ENCODE measurements around the gene COX17. TPM values are rescaled to one million over a fixed set of nuclear protein-coding genes. Genes with fewer than 3 reads are reported as not detected.

The COX17 gene
- total RNA-seq, 2 experiments from 2014 or later, result 83.6 to 86.7 TPM

DNA sequence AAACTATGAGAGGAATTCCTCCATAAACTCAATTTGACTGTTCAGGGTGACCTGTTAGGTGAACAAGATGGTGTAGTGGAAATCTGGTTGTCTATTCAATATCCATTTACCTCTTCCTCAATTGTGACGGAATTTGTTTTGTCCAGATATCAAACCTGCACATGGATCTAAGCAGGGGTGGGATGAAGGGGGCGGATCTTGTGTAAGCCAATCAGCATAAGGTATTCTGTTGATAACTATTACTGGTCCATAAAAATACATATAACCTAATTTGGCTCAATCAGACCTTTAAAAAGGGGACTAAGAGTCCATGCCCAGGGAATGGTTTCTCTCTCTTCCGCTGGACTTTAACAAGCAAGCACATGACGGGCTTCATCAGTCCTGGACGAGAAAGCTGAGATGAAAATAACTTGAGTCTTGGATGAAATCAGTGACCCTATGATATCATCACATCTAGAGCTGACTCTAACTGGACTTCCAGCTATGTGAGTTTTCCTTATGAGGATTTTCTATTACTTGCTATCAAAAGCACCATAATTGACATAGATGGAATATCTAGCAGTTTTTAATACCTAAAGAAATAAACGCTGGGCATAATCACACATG is 11.1 kb downstream of the COX17 start:
- TF ChIP-seq, protein P1, sequence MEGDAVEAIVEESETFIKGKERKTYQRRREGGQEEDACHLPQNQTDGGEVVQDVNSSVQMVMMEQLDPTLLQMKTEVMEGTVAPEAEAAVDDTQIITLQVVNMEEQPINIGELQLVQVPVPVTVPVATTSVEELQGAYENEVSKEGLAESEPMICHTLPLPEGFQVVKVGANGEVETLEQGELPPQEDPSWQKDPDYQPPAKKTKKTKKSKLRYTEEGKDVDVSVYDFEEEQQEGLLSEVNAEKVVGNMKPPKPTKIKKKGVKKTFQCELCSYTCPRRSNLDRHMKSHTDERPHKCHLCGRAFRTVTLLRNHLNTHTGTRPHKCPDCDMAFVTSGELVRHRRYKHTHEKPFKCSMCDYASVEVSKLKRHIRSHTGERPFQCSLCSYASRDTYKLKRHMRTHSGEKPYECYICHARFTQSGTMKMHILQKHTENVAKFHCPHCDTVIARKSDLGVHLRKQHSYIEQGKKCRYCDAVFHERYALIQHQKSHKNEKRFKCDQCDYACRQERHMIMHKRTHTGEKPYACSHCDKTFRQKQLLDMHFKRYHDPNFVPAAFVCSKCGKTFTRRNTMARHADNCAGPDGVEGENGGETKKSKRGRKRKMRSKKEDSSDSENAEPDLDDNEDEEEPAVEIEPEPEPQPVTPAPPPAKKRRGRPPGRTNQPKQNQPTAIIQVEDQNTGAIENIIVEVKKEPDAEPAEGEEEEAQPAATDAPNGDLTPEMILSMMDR (IDR thresholded peaks at IDR 0.05), result no peak
- ChIA-PET CTCF (no interaction called here), POLR2A (interaction anchor here (2.6 kb wide), 1 partner anchor 11 kb away, joined by 10 read pairs; the partner anchor contains the start of gene COX17)
- H3K27me3 Mint-ChIP-seq, result no peaks in the 10 kb centered on the region
- DNase-seq (no peak), ATAC-seq (no peak)
- no peak overlapping the region for H3K4me3 Mint-ChIP-seq
- H3K36me3 Mint-ChIP-seq (ENCODE audit: low read depth), result peaks cover 22% of the 10 kb centered on the region
- peaks cover 16% of the 10 kb centered on the region for H3K4me1 Mint-ChIP-seq (ENCODE audit: low read depth)
- intact Hi-C loops (cut with micrococcal nuclease), result no loop called here
- no peak overlapping the region for H3K27ac Mint-ChIP-seq
- H3K9me3 Mint-ChIP-seq, result no peaks in the 10 kb centered on the region

DNA sequence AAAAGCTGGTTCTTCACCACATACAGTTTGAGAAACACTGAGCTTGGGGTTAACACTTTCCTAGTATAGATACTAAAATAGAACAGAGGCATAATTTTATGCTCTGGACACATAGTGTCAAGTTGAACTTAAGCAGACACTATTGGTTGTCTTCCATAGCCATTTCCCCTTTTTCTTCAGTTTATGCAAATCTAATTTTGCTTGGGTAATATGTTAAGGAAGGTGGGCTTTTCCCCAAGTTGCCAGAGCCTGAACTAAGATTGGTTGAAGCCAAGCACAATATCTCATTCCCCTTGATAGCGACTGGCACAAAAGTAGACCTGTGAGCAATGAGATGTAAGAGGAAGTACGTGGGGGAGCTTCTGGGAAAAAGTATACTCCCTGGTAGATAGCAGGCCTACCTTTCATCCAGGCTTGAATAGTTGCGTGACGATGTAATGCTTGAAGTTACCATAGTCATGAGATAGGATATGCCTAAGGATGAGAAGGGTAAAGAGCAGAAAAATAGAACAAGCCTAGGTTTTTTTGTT is 12.3 kb downstream of the COX17 start:
- Mint-ChIP-seq H3K27ac (peak overlapping the region; percentile 25), H3K4me3 (no peak overlapping the region), H3K4me1 (ENCODE audit: low read depth) (peaks cover 9% of the 10 kb centered on the region), H3K27me3 (no peaks in the 10 kb centered on the region), H3K36me3 (ENCODE audit: low read depth) (peaks cover 14% of the 10 kb centered on the region), H3K9me3 (no peaks in the 10 kb centered on the region)
- TF ChIP-seq, protein P1 (IDR thresholded peaks at IDR 0.05), result no peak
- no peak for ATAC-seq
- CTCF ChIA-PET, result interaction anchor here (1.1 to 1.4 kb wide), 2 partner anchors 11 to 64 kb away, joined by 3 to 6 read pairs; no protein-coding TSS in a partner anchor
- intact Hi-C loops (cut with micrococcal nuclease), result no loop called here
- DNase-seq, result no peak
- POLR2A ChIA-PET, result interaction anchor here (2.6 kb wide), 1 partner anchor 12 kb away, joined by 10 read pairs; the partner anchor contains the start of gene COX17

DNA sequence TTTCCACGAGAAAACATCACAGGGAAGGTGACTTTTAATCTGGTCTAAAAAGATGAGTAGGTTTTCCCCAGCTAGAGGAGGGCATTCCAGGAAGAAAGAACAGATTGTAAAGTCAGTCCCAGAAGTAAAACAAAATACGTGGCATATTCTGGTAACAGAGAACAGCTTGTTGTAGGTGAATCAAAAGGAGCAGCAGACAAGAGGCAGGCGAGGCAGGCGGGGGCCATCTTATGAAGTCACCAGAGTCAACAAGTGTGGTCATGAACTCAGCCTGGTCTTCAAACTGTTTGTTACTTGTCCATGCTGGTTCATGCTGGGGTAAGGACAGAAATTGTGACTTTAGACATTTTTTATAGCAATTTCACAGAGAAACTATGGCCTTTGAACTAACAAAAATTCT is 12.8 kb downstream of the COX17 start:
- H3K27ac Mint-ChIP-seq, result peak overlapping the region; percentile 25
- DNase-seq, result no peak
- H3K4me1 Mint-ChIP-seq (ENCODE audit: low read depth), result peaks cover 7% of the 10 kb centered on the region
- ChIA-PET POLR2A (interaction anchor here (1.2 to 2.6 kb wide), 2 partner anchors 13 to 15 kb away, joined by 3 to 10 read pairs; partner anchors contain the start of gene COX17), CTCF (interaction anchor here (1.1 to 1.4 kb wide), 2 partner anchors 11 to 64 kb away, joined by 3 to 6 read pairs; no protein-coding TSS in a partner anchor)
- no peaks in the 10 kb centered on the region for H3K9me3 Mint-ChIP-seq
- H3K4me3 Mint-ChIP-seq, result no peak overlapping the region
- no peak for ATAC-seq
- intact Hi-C loops (cut with micrococcal nuclease), result no loop called here
- H3K36me3 Mint-ChIP-seq (ENCODE audit: low read depth), result peaks cover 13% of the 10 kb centered on the region
- TF ChIP-seq, protein P1 (IDR thresholded peaks at IDR 0.05), result no peak
- H3K27me3 Mint-ChIP-seq, result no peaks in the 10 kb centered on the region

DNA sequence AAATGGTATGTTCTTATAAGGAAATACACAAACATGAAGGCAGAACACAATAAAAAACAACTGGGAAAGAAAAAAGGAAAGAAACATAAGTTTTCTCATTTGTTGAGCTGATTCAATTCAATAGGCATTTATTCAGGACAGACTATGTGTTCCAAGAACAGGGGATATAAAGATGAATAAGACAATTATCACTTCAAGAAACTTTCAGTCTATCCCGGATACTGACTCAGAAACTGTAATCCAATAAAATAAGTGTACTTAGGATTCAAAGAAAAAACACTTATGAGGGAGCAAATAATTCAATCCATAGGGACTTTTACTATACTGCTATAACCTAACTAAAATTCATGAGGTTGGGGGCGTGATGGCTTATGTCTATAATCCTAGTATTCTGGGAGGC is 13.3 kb downstream of the COX17 start:
- no peak for DNase-seq
- no peaks in the 10 kb centered on the region for H3K27me3 Mint-ChIP-seq
- H3K27ac Mint-ChIP-seq, result no peak overlapping the region
- peaks cover 6% of the 10 kb centered on the region for H3K4me1 Mint-ChIP-seq (ENCODE audit: low read depth)
- ChIA-PET POLR2A (interaction anchor here (1.2 to 2.6 kb wide), 2 partner anchors 13 to 14 kb away, joined by 3 to 10 read pairs; partner anchors contain the start of gene COX17), CTCF (interaction anchor here (1.4 kb wide), 1 partner anchor 12 kb away, joined by 6 read pairs; no protein-coding TSS in a partner anchor)
- no peak for ATAC-seq
- intact Hi-C loops (cut with micrococcal nuclease), result no loop called here
- H3K9me3 Mint-ChIP-seq, result no peaks in the 10 kb centered on the region
- TF ChIP-seq, protein P1 (IDR thresholded peaks at IDR 0.05), result no peak
- H3K36me3 Mint-ChIP-seq (ENCODE audit: low read depth), result peaks cover 8% of the 10 kb centered on the region
- no peak overlapping the region for H3K4me3 Mint-ChIP-seq

Data from activated CD8-positive, alpha-beta T cell treated with anti-CD3 and anti-CD28 coated beads for 36 hours (primary cell).